ENCODE data around the gene ASCC1. TPM values are rescaled to one million over a fixed set of nuclear protein-coding genes. Genes with fewer than 3 reads are reported as not detected.

Gene ASCC1, protein sequence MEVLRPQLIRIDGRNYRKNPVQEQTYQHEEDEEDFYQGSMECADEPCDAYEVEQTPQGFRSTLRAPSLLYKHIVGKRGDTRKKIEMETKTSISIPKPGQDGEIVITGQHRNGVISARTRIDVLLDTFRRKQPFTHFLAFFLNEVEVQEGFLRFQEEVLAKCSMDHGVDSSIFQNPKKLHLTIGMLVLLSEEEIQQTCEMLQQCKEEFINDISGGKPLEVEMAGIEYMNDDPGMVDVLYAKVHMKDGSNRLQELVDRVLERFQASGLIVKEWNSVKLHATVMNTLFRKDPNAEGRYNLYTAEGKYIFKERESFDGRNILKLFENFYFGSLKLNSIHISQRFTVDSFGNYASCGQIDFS
- polyA plus RNA-seq, result 10 to 100 TPM; 36.9 to 57.6 (median 40.5) TPM

DNA sequence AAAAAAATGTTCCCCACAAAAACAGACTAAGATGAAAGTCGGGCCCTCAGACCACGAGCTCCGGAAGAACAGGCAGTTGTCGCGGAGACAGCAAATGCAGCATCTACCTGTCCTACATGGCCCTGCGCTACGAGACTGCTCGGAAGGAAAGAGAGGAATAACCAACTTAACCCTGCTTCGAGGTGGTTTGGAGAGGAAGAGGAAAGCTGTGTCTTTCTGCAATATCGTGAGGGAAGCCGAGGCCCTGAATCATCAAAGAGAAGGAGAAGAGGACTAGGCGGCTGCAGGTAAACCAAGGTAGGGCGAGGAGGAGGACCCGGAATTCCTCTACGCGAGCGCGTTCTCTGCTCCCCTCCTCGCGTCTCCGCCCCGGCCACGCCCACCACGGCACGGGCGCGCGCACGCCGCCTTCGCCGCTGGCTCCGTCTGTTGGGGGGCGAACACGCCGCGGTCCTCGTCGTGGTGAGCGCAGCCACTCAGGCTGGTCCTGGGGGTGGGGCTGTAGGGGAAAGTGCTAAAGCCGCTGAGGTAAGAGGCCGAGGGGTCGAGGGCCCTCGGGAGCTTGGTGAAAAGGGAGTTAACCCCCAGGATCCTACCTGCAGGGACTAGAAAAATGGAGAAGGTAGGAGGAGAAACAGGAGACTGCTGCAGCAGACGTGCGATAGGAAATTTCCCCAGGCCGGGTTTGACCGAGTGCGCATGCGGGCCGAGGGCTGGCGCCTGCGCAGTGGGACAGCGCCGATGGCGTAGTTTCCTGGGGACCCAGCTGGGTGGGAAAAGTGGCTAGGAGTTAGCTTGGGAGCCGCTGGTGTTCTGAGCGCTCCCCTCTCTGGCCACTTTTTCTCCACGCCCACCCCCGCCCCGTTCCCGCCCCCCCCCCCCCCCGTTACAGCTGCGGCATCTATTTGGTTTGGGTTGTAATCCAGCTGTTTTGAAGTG is at the start of gene ASCC1, which contains the start of gene ANAPC16:
ASCC1 (minus strand) TSS at position 666 of the 939 bp plus-strand sequence. CDS start 2,978 bp downstream, outside the sequence.
ANAPC16 (plus strand) TSS at position 402 of the 939 bp plus-strand sequence. CDS start 7,903 bp downstream, outside the sequence.
- peak within 1 kb of the TSS; percentile 95 to 100 (median 98) for H3K27ac Mint-ChIP-seq
- peaks cover 6 to 15% (median 8%) of the 10 kb centered on the region in 3 donors for H3K27me3 Mint-ChIP-seq (ENCODE audit: low read depth in 3 of 3)
- peaks cover 2 to 16% (median 5%) of the 10 kb centered on the region in 3 donors for H3K36me3 Mint-ChIP-seq
- H3K4me3 Mint-ChIP-seq, result peak within 1 kb of the TSS; percentile 95 to 99 (median 96)
- peaks cover 43 to 58% of the 10 kb centered on the region in 2 donors for H3K4me1 Mint-ChIP-seq
- peak; percentile 96 to 97 (median 97) for DNase-seq
- no peaks in the 10 kb centered on the region for H3K9me3 Mint-ChIP-seq

DNA sequence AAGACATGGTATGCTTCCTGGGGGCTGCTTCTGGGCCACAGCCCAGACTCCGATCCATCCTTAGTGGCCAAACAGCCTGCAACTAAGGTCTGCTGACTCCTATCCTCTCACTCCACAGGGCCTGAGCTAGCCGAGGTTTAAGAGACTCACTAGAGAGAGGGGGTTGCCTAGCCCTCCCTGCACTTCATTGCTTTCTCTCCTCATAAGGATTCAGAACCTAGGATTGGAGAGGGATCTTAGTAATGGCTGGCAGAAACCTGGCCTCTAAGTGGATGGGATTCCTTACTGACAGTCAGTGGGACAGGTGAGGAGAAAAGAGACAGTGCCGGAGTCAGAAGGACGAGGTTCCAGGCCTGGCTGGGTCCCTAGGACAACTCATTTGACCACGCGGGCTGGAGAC is 49.4 kb upstream of the ASCC1 start:
- Mint-ChIP-seq H3K4me1 (peaks cover 23 to 26% of the 10 kb centered on the region in 2 donors), H3K27ac (no peak overlapping the region), H3K27me3 (ENCODE audit: low read depth in 3 of 3) (peaks cover 11 to 14% (median 12%) of the 10 kb centered on the region in 3 donors), H3K9me3 (no peaks in the 10 kb centered on the region), H3K4me3 (no peak overlapping the region), H3K36me3 (no peaks in the 10 kb centered on the region)
- no peak for DNase-seq

DNA sequence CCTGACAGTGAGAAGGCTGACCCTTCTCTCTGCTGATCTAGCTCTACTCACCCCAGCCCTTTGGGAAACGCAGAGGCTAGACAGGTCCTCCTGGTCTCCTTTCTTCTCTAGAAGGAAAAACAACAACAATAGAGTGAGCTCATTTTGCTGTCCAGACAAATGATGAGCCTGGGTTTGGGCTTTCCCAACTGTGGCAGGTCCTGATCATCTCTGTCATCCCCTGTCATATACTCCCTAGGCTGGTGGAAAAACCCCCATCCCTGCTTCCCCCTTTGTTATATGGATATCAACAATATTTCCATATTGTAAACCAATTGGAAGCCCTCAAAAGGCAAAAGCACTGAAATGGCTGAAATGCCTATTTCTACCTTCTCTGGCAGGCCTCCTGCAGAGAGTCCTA is 48.5 kb upstream of the ASCC1 start:
- Mint-ChIP-seq H3K27me3 (ENCODE audit: low read depth in 3 of 3) (peaks cover 13 to 17% (median 14%) of the 10 kb centered on the region in 3 donors), H3K36me3 (no peaks in the 10 kb centered on the region), H3K4me1 (peaks cover 31 to 32% of the 10 kb centered on the region in 2 donors), H3K27ac (peak overlapping the region in 4 of 6 donors; percentile 50 to 71 (median 56)), H3K9me3 (no peaks in the 10 kb centered on the region), H3K4me3 (no peak overlapping the region)
- no peak for DNase-seq

DNA sequence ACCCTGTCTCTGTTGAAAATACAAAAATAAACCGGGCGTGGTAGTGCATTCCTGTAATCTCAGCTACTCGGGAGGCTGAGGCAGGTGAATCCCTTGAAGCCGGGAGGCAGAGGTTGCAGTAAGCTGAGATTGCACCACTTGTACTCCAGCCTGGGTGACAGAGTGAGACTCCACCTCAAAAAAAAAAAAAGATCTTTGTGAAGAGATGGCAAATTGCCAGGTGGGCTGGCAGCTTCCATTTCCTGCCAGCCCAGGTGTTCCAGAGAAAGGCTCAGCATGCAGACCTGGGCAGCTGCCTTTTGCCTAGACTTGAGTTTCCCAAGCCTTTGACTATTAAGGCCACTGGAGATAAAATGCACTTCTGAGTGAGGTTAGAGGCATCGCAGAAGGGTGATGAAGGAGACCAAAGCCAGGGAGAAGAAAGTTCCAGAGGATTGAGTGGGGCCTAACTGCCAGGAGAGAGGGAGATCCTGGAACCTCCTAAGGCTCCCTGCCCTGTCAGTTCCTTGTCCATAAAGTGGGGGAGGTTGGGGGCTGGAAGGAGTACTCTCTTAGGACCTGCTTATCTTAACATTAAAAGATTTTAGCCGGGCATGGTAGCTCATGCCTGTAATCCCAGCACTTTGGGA is 47.7 kb upstream of the ASCC1 start:
- Mint-ChIP-seq H3K27me3 (ENCODE audit: low read depth in 3 of 3) (peaks cover 13 to 17% (median 14%) of the 10 kb centered on the region in 3 donors), H3K9me3 (no peaks in the 10 kb centered on the region), H3K36me3 (no peaks in the 10 kb centered on the region), H3K4me3 (peak overlapping the region in 1 of 5 donors; percentile 17), H3K4me1 (peaks cover 37 to 40% of the 10 kb centered on the region in 2 donors), H3K27ac (peak overlapping the region; percentile 29 to 83 (median 68))
- DNase-seq, result peak in 1 of 3 donors; percentile 28

DNA sequence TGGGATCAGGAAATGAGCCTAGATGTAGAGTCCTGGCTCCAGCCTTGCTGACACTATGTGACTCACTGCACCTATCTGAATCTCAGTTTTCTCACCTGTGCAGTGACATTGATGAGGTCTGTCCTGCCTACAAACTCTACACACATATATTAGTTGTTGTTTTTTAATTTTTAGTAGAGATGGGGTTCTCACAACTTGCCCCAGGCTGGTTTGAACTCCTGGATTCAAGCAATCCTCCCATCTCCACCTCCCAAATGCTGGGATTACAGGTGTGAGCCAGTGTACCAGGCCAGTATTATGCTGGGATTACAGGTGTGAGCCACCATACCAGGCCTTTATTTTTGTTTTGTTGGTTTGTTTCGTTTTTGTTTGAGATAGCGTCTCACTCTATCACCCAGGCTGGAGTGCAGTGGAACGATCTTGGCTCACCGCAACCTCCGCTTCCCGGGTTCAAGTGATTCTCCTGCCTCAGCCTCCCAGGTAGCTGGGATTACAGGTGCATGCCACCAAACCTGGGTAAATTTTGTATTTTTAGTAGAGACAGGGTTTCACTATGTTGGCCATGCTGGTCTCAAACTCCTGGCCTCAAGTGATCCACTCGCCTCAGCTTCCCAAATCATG is 45.8 kb upstream of the ASCC1 start:
- H3K27ac Mint-ChIP-seq, result peak overlapping the region; percentile 96 to 99 (median 97)
- peak overlapping the region; percentile 77 to 86 (median 83) for H3K4me3 Mint-ChIP-seq
- H3K9me3 Mint-ChIP-seq, result no peaks in the 10 kb centered on the region
- DNase-seq, result no peak
- H3K27me3 Mint-ChIP-seq (ENCODE audit: low read depth in 3 of 3), result peaks cover 12 to 17% (median 17%) of the 10 kb centered on the region in 3 donors
- H3K36me3 Mint-ChIP-seq, result no peaks in the 10 kb centered on the region
- H3K4me1 Mint-ChIP-seq, result peaks cover 46 to 49% of the 10 kb centered on the region in 2 donors

DNA sequence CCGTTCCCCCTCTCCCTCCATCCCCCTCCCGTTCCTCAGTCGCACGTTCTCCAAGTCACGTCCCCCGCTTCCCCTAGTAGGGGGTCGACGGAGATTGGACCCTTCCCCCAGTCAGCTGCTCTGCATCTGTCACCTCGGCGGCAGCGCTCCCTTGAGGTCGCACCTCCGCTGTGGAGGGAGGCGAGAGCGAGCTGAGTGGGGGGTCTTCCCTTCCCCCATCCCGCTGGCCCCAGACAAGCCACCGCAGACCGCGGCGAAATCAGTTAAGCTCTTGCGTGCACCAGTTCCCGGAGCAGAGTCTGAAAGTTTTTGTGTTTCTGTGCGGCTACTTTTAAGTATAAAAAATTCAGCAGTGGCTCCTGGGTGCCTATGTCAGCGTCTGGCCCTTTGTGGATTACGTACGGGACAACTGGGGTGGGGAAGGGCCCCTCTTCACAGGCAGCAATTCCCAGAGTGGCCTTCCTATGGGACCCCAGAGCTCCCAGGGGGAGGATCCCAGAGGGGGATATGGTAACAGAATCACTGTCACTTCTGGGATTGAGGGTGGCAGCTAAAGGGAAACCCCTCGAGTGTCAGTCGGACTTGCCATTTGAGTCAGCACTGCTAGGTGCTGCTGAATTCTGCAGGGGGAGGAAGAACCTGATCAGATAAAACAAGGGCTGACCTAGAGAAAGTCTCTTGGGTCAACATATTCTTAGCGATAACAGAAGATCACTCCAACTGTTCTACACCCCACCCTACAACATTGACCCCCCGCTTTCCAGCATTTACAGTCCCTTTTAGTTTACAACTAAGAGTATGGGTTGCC is 45.1 kb upstream of the ASCC1 start:
- peak overlapping the region; percentile 77 to 86 (median 83) for H3K4me3 Mint-ChIP-seq

DNA sequence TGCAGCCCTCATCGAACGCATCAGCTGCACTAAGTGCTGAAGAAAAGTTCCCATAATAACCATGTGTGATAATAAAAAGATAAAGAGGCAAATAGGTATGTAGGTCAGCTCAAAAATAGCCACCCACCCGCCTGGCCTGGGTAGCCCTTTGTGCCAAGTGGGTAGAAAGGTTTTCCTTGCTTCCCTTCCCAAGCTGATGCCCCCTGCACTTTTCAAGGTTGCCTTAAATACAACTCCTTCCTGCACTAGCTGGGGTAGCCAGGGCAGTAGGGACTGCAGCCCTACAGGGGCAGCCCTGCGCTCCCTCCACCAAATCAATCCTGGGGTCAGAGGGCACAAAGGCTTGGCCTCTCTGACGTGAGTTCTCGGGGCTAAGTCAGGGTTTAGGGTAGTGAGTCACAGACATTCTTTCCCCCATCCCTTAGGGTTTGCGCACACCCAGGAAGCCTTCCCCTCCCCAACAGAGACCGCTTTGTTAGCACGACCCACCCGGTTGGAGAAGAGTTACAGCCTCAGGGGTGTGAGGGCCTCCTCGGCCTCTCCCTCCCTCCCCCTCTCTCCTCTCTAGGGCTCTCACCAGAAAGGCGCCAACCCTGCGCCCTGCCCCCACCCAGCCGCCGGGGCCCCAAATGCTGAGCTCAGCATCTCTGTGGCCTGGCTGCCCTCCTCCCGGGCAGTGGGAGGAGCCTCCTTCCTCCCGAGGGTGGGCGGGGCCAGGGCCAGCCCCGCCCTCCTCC is 44.3 kb upstream of the ASCC1 start:
- H3K9me3 Mint-ChIP-seq, result no peaks in the 10 kb centered on the region
- peaks cover 58 to 64% of the 10 kb centered on the region in 2 donors for H3K4me1 Mint-ChIP-seq
- H3K4me3 Mint-ChIP-seq, result peak overlapping the region; percentile 77 to 86 (median 83)
- no peaks in the 10 kb centered on the region for H3K36me3 Mint-ChIP-seq
- peaks cover 12 to 17% (median 17%) of the 10 kb centered on the region in 3 donors for H3K27me3 Mint-ChIP-seq (ENCODE audit: low read depth in 3 of 3)
- DNase-seq, result peak; percentile 94 to 95 (median 95)
- peak overlapping the region; percentile 96 to 99 (median 97) for H3K27ac Mint-ChIP-seq

More for the DNA sequence above, 45.1 kb upstream of the ASCC1 start:
- H3K9me3 Mint-ChIP-seq, result no peaks in the 10 kb centered on the region
- H3K36me3 Mint-ChIP-seq, result no peaks in the 10 kb centered on the region
- H3K4me1 Mint-ChIP-seq, result peaks cover 50 to 56% of the 10 kb centered on the region in 2 donors
- DNase-seq, result peak; percentile 88 to 90 (median 90)
- H3K27ac Mint-ChIP-seq, result peak overlapping the region; percentile 96 to 99 (median 97)
- peaks cover 12 to 17% (median 17%) of the 10 kb centered on the region in 3 donors for H3K27me3 Mint-ChIP-seq (ENCODE audit: low read depth in 3 of 3)

DNA sequence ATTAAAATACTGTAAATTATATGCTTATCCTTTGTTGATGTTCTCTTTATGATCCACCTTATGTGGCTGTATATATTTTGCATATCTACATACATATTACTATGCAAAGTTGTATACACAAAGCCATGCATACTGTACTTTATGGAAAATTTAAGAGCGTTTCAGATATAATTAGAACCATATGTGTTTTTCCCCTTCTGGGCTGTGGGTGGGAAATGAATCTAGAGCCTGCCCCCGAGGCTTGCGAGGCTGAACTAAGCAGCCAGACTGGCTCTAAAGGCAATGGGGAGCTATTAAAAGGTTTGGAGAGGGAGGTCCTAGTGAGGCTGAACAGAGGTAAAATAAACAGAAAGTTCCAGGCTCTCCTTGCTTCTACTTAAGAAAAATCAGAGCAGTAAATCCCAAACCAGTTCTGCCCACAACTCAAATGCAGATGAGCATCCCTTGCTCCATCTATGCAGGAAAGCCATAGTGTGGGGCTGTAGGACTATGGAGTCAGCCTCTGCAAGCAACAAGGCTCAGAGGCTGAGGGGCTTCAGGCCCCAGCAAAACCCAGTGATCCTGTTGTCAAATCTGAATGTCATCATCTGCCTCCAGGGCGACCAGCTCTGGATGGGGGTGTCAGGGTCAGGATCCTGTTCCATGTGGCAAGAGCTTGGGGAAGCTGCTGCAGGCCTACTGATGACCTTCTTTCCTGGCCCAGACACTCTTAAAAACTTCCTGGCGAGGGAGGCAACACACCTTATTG is 43.6 kb upstream of the ASCC1 start:
- peak overlapping the region; percentile 96 to 99 (median 97) for H3K27ac Mint-ChIP-seq
- H3K4me1 Mint-ChIP-seq, result peaks cover 65 to 71% of the 10 kb centered on the region in 2 donors
- no peaks in the 10 kb centered on the region for H3K36me3 Mint-ChIP-seq
- H3K4me3 Mint-ChIP-seq, result peak overlapping the region; percentile 77 to 86 (median 83)
- no peaks in the 10 kb centered on the region for H3K9me3 Mint-ChIP-seq
- H3K27me3 Mint-ChIP-seq (ENCODE audit: low read depth in 3 of 3), result peaks cover 13 to 17% (median 17%) of the 10 kb centered on the region in 3 donors
- DNase-seq, result peak in 1 of 3 donors; percentile 13

DNA sequence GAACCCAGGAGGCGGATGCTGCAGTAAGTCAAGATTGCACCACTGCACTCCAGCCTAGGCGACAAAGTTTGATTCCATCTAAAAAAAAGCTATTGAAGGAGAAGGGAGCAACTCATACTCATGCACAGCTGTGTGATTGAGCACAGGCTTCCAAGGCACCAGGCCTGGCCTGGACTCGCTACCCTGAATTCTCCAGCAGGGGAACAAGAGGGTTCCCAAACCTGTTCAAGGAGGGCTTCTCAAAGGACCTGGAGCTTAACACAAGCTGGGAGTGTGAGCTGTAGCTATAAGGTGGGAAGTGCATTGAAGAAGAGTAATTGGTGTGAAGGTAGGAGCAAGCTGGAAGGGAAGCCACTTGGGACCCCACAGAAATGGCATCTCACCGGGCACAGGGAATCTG is 42.5 kb upstream of the ASCC1 start:
- Mint-ChIP-seq H3K36me3 (no peaks in the 10 kb centered on the region), H3K9me3 (no peaks in the 10 kb centered on the region), H3K4me1 (peaks cover 70 to 73% of the 10 kb centered on the region in 2 donors), H3K27ac (peak overlapping the region; percentile 89 to 97 (median 93)), H3K27me3 (ENCODE audit: low read depth in 3 of 3) (peaks cover 13 to 17% (median 14%) of the 10 kb centered on the region in 3 donors), H3K4me3 (peak overlapping the region in 4 of 5 donors; percentile 18 to 71 (median 46))
- no peak for DNase-seq

DNA sequence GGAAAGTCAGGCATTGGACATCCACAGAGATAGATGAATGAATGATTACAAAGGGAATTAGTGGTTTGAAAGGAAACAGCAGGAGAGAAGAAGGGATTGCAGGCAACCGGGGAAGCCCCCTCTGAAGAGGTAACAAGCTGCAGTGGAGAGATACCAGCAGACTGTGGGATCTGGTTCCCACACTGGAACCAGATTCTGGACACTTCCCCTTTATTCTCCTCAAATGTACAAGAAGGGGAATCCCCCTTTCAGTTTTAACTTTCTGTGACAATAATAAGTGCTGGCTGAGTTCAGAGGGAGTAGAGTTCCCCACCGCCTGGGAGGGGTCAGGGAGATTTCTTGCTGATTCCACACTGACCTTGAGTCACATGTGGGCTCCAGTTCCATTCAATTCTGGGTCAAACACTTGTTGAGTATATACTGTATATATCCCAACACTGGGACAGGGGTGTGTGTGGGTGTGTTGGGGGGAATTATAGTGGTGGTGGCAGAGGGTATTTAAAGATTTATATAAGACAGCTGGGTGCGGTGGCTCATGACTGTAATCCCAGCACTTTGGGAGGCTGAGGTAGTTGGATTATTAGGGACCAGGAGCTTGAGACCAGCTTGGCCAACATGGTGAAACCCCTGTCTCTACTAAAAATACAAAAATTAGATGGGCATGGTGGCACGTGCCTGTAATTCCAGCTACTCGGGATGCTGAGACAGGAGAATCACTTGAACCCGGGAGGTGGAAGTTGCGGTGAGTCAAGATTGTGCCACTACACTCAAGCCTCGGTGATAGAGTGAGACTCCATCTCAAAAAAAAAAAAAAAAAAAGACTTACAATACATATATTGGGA is 41.2 kb upstream of the ASCC1 start:
- H3K4me3 Mint-ChIP-seq, result peak overlapping the region in 3 of 5 donors; percentile 1 to 28 (median 21)

More for the DNA sequence above, 41.2 kb upstream of the ASCC1 start:
- Mint-ChIP-seq H3K36me3 (no peaks in the 10 kb centered on the region), H3K27me3 (ENCODE audit: low read depth in 3 of 3) (peaks cover 13 to 17% (median 14%) of the 10 kb centered on the region in 3 donors), H3K9me3 (no peaks in the 10 kb centered on the region), H3K4me1 (peaks cover 80 to 85% of the 10 kb centered on the region in 2 donors), H3K27ac (peak overlapping the region; percentile 69 to 89 (median 85))
- no peak for DNase-seq

Data from immature natural killer cell (primary cell).